NCI-H748 (cell line): ENCODE results near the gene JAKMIP2.
"Not testable (repeated sequence)": the region's sequence is repeated elsewhere in the genome, so short reads cannot be mapped to it uniquely, and the experiment has no call there.

ENCODE experiments used
- DNase-seq: peaks from one replicate; lab custom pipeline; 2025; ENCODE audit not compliant: unreplicated experiment; lab: John Stamatoyannopoulos, UW

JAKMIP2 gene

DNA sequence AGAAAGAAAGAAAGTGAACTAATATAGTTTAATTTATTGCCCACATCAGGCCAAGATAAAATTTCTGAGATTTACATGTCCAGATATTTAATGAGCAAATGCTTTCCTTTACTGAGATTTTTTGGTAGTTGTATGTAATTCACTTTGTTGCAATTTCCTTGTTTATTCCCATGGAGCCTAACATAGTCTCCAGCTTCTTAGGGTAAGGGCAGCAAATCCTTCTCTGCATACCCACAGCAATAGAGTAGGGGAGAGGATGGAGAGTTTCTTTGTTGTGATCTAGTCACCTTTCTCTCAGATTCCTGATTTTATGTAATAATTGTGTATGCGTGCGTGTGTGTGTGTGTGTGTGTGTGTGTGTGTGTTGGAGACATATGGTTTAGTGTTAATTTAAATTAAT, 221.1 kb downstream of the JAKMIP2 start:
- no peak for DNase-seq

DNA sequence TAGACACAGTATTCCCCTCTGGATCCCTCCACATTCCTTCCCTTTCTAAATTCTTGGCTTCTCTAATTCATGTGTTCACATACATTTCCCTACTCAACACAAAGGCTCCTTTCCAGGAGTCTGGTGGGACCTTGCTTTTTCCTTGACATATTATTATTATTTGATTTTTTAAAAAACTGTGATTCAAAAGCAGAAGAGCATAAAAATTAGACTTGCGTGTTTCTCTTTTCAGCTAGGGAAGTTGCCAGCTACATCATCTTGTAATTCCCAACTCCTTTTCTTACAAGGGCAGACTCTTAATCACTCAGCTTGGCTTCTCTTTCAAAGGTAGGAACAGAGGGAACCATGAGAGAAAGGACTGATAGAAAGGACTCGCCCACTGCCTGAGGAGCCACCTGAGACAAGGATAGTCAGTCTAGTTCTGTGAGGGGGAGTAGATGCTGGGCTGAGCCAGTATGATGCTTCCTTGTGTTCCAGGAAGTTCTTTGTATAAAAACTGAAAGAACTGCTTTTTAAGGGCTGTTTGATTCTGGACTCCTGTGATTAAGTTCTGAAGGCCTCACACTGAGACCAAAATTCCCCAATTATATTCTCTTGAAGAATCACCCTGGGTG, 221.7 kb downstream of the JAKMIP2 start:
- DNase-seq, result no peak

DNA sequence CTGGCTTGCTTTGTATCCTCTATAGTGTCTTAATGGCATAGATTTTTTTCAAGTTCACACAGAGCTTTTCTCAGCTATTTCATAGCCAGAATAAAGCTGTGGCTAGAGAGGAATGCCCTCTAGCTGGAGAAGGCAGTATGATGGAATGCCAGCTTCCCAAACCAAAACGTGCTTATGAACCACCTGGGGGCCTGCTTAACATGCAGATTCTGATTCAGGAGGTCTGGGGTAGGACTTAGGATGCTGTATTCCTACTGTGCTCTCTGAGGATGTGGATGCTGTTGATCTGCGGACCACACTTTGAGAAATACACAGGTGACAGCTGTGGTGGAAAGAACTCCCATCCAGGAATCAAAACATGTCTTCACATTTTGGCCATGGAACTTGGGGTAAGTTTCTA, 222.8 kb downstream of the JAKMIP2 start:
- DNase-seq, result no peak

DNA sequence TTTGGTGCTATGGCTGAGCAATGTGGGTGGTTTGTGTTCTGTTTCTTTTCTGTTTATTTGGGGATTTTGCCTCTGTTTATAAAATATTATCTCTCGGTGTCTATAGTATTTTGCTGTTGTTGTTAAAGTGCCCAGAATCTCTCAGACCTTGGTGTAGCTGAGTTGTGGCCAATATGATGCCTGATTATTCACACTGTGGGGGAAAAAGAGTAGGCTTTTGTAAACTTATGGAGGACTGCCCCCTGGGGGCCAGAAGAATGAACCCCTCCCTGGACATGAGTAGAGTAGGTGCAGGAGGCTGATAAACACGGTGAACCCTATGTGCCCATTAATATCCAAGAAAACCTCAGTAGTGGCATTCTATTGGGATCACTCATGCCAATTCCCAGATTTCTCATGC, 223.7 kb downstream of the JAKMIP2 start:
- peak; percentile 85 for DNase-seq

DNA sequence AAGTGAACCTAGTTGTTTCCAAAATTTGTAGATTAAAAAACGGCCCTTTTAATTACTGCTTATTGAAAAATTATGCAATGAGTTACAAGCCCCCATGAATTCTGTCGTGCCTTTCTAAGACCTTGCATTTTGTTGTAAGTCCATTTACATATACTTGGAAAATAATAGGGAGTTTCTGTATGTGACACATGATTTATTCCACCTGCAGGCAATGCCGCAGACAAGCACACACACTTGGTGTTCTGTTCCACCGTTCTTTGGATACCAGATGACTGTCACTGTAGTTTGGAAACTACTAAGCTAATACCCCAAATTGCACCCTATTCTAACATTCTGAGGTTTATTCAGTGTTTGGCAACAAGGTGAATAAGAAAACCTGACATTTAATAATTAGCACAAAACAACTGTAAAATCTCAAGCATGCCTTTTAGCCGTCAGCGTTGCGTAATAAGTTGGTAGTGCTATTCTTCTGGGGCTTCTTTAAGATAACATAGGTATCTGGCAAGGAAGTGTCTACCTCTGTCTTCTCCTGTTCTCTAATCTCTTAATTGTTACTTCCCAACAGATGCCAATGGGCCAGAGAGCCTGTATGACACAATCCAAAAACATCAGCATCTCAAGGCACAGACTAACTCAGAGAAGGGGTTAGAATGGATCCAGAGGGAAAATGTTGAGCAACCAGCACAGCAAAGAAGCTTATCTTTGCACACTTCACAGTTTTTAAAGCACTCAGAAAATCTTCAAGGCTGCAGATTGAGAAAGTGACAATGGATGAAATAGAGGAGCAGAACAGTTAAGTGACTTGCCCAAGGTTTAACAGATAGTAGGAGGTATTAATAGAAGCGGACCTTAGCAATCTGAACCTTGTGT, 224.4 kb downstream of the JAKMIP2 start:
- no peak for DNase-seq

DNA sequence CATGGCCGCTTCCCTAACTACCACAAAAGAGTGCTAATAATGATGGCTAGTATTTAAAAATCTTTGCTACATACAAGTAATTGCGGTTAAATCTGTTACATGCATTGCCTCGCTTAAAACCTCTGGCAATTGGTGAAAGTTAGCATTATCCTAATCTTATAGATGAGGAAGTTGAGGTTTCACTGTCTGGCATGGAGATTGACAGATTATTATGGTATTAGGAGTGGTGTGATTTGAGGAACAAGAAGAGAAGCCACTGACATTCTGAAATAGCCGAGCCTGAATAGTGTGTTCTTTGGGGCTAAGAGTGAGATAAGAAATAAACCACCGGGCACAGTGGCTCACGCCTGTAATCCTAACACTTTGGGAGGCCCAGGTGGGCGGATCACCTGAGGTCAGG, 227.4 kb downstream of the JAKMIP2 start:
- no peak for DNase-seq

DNA sequence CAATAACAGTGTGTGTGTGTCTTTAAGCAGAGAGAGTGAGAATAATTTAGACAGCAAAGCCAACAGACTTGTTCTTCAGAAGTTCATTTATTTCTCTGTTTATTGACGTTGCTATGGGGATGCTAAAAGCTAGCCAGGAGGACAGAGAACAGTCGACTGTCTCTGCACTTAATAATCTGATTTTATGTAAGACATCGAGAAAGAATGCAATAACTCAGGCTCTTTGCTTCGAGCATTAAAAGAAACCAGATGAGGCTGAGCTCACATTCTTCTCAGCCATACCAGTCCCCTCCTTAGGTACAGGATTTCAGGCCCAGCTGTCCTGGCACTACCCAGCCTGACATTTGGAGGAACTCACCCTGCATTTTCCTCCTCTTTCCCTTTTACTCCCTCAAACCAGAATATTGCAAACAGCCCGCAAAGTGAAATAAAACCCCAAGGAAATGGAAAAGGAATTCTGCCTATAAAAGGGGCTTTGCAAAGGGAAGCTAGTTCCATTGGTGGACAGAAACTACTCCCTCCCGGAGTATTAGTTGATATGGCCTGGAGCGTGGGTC, 228.2 kb downstream of the JAKMIP2 start:
- DNase-seq, result peak; percentile 75

DNA sequence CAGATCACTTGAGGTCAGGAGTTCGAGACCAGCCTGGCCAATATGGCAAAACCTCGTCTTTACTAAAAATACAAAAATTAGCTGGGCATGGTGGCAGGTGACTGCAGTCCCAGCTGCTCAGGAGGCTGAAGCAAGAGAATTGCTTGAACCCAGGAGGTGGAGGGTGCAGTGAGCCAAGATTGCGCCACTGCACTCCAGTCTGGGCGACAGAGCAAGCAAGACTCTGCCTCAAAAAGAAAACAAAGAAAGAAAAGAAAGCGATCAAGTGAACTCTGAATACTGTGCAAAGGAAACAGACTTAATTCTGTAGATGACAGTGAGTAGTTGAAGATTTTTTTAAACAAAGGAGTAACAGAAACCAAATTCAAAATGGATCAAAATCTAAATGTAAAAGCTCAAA, 228.7 kb downstream of the JAKMIP2 start:
- DNase-seq, result not testable (repeated sequence)

DNA sequence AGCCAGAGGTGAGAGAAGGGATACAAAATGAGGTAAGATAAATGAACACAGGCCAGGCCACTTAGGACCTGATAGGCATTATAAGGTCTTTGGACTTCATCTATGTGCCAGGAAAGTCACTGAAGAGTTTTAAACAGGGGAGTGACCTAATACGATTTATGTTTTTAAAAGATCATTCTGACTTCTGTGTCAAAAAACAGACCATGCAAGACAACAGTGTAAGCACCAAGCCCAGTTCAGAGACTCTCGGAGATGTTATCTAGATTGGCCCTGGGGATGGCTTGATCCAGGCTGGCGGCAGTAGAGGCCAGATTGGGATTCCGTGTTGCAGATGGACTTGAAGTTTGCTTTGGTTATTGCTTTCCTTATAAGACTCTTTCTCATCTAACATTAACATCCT, 229.6 kb downstream of the JAKMIP2 start:
- no peak for DNase-seq

DNA sequence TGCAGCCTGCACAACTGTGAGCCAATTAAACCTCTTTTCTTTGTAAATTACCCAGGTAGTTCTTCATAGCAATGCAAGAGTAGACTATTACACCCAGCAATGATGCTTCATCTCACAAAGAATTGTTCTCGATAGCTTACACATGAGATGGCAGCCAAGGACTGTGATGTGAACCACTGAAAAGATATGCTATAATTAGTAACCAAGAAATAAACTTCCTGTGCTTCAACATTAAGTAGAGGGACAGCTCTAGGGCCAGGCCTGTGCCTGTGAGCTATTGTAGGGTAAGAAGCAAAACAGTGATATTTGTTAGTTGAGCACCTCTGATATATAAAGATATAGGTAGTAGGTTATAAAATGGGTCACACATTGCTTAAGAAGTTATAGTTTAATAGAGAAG, 230.9 kb downstream of the JAKMIP2 start:
- no peak for DNase-seq

DNA sequence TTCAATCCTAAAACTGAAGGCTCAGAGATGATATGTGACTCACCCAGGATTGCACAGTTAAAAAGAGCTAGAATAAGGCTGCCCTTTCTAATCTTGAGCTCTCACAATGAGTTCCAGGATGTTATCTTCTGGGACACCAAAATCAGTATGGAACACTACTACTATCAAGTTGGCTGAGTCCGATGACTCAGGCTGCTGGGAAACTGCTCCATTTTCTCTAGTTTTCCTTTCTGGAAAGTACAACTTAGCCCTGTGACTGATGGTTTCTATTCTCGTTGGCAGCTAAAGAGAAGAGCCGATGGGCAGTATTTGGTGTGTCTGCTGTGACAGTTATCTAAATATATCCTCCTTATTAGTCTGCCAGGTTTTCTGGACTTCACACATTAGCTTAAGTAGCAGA, 234.8 kb downstream of the JAKMIP2 start:
- no peak for DNase-seq

DNA sequence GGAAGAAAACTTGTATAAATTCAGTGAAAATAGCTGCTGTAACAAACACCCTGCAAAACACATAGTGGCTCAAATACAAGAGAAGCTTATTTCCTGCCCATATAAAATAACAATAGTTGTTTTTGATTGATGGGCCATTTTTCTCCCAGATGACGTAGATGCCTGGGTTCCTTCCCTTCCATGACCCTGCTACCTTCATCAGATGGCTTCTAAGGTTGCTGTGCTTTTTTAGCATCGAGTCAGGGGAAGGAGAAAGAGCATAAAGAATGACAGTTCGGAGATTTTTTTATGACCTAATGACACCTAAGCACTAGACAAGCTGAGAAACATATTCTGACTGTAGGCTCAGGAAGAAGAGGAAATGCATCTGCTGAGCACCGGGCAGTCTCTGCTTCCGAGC, 238.0 kb downstream of the JAKMIP2 start:
- no peak for DNase-seq

DNA sequence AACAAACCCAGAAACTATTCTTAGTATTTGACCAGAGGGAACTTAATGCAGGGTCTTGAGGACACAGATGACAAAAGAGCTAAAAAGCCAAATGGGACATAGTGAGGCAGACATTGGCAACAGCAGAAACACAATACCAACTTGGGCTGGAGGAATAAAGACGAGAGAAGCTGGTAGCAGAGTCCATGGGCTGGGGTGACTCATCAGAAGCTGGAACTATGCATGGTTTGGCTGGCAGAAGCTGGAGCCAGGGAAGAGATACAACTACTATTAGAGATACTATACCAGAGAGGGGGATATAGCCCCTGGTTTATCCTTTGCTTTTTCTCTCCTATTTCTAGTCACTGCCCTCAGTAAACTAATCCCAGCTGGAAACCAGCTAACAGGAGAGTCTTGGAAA, 243.5 kb downstream of the JAKMIP2 start:
- no peak for DNase-seq

DNA sequence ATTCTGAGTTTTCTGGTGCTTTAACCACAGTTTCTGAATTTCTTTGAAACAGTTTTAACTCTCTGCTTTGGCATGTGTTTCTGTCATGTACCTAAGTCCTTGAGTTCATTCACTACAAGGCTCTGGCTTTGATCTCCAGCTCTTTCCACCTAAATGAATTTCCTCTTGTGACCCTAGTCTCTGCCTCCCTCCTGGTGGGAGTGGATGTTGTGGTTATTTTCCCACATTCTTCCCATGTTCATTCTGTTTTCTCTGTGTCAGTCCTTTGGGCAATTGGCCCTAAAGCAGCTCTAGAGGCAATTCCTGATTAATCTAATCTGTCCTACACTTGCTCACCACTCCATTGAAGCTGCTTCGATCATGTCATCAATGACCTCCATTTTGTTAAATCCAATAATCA, 244.3 kb downstream of the JAKMIP2 start:
- no peak for DNase-seq
